ENCODE results near the gene FRMD4A.

FRMD4A gene

DNA sequence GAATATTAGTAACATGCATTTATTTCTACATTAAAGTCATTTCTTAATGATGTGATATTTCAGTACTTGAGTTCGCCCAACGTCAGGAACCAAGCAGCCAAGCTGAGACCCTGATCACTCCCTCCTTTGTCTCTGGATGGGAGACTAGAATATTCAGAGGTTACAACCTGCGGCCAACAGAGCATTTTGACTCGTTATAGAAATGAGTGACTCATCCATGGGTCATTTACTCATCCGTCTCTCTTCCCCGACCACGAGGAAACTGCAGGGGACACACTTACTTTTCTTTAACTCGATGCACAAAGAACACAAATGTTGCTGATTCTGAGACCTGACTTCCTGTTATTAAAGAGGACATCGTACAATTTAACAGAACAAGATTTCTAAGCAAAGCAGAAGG lies 343.3 kb downstream of the FRMD4A start:
- DNase-seq (ENCODE audit: low read depth, low spot score): no peak
- H3K4me3 ChIP-seq (ENCODE audit: low read length): no peak overlapping the region

DNA sequence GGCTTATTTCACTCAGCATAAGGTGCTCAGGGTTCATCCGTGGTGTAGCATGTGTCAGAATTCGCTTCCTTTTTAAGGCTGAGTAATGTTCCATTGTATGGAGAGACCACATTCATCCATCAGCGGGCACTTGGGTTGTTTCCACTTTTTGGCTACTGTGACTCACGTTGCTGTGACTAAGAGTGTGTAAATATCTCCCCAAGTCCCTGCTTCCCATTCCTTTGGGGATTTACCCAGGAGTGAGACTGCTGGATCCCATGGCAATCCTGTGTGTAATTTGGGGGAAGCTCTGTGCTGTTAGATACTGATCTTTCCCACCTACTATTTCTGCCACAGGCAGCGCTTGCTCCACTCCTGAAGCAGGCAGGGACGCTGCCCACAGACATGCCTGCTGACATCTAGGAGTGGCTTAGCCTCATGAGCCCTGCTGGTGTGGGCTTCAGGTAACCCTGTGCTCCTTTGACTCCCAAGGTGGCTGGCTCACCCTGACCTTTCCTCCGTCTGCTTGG lies 346.0 kb downstream of the FRMD4A start:
- no peak for DNase-seq (ENCODE audit: low read depth, low spot score)
- no peak overlapping the region for H3K4me3 ChIP-seq (ENCODE audit: low read length)

DNA sequence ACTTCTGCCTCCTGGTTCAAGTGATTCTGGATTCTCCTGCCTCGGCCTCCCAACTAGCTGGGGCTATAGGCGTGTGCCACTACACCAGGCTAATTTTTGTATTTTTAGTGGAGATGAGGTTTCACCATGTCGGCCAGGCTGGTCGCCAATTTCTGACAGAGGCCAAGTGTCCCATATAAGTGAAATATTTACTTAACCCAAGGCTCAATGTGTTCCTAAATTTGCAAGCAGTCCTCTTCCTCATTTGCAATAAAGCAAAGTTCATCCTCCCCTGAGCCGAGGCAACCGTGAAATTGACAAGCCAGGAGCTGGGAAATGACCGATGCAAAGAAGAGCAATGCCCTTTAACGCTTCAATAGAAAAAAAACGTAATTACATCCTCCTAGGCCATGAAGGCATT lies 347.7 kb downstream of the FRMD4A start:
- no peak overlapping the region for H3K4me3 ChIP-seq (ENCODE audit: low read length)
- no peak for DNase-seq (ENCODE audit: low read depth, low spot score)

DNA sequence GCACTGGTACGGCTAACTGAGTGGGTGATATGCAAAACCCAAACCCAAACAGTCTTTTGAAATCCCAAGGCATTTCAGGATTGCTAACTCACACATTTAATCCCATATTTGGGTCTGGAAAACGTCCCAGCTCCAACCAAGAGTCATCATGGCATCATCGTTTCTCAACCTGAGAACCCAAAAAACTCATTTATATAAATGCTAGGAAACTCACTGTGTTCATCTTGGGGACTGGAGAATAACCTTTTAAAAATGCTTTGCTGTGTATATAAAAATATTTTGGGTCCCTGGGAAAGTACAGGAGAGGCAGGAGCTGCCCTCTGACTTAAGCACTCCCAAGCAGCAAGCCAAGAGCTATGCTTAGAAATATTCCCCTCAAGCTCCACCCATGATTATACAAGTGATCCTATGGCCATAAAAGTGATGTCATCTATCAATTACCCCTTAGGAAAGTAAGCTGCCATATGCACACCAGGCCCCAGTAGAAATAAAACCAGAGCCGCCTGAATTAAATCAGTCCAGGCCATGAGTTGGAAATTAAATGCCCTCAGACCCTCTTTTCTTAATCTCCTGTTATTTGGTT lies 352.1 kb downstream of the FRMD4A start:
- no peak for DNase-seq (ENCODE audit: low read depth, low spot score)
- no peak overlapping the region for H3K4me3 ChIP-seq (ENCODE audit: low read length)

DNA sequence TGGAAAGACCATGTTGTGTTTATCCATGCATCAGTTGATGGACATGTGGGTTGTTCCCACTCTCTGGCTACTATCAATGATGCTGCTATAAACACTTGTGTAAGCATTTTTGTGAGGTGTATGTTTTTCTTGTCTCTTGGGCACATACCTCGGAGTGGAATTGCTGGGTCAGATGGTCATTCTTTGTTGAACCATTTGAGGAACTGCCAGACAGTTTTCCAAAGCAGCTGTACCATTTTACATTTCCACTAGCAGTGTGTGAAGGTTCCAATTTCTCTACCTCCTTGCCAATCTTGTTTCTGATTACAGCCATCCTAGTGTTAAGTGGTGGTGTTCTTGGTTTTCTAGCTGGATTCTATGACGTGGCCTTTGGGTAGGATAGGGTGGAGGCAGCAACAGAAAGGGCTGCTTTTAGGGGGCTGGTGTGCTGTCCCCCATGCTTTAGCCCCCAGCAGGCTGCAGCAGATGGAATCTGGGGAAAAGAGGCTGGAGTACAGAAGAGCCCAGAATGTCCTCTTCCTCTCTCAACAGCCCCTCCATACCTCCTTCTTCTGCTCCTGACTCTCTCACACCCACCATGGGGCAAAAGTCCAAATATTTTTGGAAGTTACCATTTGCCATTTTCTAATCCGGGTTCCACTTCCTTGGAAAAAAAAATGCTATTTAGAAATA lies 352.7 kb downstream of the FRMD4A start:
- no peak overlapping the region for H3K4me3 ChIP-seq (ENCODE audit: low read length)
- DNase-seq (ENCODE audit: low read depth, low spot score): no peak

DNA sequence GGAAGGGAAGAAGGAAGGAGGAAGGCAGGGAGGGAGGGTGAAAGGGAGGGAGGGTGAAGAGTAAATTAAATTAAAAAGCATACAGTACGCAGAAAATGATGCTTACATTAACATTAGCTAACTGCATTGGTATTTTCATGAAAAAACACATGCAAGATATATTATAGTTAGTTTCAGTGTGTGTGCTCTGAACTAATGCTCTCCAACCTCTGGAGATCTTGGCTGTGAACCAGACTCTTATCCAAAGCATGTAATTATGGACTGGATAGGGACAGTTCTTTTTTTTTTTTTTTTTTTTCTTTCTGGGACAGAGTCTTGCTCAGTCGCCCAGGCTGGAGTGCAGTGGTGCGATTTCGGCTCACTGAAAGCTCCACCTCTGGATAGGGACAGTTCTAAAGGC lies 357.0 kb downstream of the FRMD4A start:
- DNase-seq (ENCODE audit: low read depth, low spot score): no peak
- H3K4me3 ChIP-seq (ENCODE audit: low read length): no peak overlapping the region

DNA sequence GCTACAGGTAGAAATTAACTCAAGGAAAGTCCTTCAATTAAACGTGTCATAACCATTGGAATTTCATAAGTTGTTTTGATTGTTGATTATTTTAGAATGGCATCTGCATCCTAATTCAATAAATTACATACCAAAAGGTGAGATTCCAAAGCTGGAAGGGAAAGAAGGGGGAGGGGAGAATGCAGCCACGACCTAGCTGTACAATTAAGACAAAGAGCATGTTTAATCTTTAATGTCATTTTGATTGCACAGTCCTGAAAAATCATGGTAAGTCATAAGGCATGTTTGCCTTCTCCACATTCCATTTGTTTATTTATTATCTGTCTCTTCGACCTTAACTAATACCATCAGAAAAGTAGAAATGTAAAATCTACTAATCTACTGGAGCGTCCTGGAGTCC lies 358.1 kb downstream of the FRMD4A start:
- no peak overlapping the region for H3K4me3 ChIP-seq (ENCODE audit: low read length)
- DNase-seq (ENCODE audit: low read depth, low spot score): no peak

DNA sequence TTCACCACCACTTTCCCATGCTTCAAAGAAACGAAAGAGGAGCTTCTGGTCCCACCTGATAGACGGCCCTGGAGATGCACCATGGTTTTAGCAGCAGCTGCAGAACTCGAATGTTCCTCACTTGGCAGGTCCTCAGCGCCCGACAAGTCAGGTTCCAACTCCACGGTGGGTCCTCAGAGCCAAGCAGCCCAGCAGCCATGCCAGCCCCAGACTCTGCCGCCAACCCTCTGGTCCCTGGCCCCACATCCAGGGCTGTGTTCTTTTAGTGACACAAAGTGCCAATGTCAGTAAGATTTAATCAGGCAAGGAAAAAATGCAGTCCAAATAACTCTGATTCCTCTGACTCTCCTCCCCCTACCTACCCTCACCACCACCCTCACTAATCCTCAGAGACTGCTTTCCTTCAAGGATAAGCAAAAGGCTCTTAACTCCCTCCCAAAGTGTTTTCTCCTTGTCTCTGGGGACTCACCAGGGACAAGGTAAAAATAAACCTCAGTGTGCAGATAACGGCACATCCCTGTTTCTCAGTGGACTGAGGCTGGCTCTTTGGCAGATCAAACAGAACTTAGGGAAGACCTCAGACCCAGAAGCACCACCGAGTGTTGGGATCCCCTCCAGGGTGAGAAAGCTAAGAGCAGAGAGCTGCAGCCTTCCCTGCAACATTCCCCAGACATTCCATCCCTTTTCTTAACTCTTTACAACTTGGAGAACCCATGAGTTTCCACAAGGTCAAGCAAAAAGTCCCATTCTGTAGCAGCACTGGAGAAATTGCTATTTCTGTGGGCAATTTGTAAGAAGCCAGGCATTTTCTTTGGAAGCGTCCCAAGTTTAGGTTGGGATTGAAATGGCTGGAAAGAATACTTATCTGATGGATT lies 358.9 kb downstream of the FRMD4A start:
- no peak overlapping the region for H3K4me3 ChIP-seq (ENCODE audit: low read length)
- no peak for DNase-seq (ENCODE audit: low read depth, low spot score)

DNA sequence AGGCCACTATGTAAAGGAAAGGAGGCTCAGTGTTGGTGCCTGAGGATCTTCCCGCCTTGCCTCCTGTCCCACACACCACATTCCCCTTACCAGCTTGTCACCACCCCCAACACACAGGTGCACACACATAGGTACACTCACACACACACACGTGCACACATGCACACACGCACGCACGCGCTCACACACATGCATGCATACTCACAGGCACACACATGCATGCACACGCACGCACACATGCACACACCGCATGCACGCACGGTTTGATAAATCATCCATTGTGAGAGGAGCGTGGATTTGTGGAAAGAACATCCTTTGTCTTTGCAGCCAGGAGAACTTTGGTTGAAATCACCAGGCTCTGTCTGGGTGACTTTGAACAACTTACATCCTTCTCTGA lies 359.8 kb downstream of the FRMD4A start:
- no peak for DNase-seq (ENCODE audit: low read depth, low spot score)
- H3K4me3 ChIP-seq (ENCODE audit: low read length): no peak overlapping the region

DNA sequence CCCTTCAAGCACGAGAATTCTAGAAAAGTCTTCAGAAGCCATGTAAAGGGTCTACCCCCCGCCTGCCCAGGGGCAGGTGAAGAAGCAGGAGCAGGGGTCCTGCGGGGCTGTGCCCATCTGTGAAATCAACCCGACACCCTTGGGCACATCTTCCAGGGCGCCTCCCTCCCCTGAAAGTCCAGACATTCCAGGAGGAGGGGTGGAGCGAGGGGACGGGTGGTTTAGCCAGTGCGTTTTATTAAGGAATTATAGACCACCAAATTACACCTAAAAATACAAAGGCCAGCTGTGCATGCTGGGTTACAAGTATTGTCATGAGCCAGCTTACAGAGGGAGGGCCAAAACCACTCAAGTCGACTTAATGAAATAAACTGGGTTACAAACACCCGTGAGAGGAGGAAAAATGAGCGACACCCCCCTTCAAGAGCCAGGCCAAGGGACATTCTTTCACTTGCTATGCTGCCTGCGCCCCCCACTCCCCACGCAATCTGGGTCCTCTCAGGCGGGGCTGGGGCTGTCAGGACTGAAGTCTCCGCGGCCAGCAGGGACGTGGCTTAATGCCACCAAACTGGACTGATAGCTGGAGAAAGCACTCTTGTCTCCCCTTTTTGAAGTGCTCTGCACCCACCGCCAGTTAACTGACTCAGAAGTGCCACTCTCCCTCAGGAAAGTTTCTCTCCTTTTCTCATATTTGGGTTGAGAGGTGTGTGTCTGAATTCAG lies 360.3 kb downstream of the FRMD4A start:
- DNase-seq (ENCODE audit: low read depth, low spot score): no peak
- no peak overlapping the region for H3K4me3 ChIP-seq (ENCODE audit: low read length)

DNA sequence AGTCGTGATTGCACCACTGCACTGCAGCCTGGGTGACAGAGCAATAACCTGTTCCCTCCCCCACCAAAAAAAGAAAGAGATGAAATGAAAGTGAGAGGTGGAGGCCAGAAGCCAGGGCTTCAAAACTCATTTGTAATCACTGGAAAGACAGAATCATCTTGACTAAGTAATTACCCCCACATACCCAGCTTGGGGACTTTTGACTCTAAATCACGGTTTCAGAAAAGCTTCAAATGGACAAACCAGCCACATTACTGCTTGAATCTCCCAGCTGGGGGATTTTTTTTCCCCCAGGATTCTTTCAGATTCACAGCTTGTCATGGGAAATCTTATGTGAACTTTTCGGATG lies 361.0 kb downstream of the FRMD4A start:
- no peak for DNase-seq (ENCODE audit: low read depth, low spot score)
- H3K4me3 ChIP-seq (ENCODE audit: low read length): no peak overlapping the region

DNA sequence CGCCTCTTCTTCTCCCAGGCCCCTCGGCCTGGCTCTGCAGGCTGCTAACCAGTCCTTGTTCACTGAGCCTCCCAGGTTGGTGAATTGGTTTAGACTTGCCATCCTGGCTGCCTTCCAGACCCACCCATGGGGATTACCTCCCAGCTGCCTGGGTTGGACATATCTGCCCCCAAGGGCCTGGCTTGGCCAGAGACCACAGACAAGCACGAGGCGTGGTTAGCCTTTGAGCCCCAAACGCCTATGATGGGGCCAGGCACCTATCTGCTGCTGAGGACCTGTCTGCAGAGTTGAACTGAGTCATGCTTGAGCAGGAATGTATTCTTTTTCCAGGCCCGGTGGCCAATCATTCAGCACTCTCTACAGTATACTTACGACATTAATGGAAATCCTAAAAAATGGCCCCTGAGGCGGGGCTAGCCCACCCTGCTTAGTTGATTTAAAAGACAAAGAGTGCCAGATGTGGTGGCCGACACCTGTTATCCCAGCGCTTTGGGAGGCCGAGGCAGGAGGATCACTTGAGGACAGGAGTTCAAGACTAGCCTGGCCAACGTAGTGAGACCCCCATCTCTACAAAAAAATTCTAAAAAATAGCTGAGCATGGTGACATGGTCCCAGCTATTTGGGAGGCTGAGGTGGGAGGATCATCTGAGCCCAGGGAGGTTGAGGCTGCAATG lies 361.5 kb downstream of the FRMD4A start:
- H3K4me3 ChIP-seq (ENCODE audit: low read length): no peak overlapping the region
- no peak for DNase-seq (ENCODE audit: low read depth, low spot score)

DNA sequence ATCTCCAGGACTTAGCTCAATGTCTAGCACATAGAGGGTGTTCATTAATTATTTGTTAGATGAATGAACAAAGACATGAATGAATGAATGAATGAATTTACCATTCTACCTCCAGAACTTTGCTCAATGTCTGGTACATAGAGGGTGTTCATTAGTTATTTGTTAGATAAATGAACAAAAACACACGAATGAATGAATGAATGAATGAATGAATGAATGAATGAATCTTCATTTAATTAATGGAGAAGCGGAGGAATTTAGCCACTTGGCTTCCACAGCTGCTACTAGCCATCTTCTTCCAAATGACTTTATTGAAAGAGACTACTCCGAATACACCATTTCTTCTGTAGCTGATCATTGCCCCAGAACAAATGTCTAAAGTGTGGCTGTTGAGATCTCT lies 368.9 kb downstream of the FRMD4A start:
- DNase-seq (ENCODE audit: low read depth, low spot score): no peak

DNA sequence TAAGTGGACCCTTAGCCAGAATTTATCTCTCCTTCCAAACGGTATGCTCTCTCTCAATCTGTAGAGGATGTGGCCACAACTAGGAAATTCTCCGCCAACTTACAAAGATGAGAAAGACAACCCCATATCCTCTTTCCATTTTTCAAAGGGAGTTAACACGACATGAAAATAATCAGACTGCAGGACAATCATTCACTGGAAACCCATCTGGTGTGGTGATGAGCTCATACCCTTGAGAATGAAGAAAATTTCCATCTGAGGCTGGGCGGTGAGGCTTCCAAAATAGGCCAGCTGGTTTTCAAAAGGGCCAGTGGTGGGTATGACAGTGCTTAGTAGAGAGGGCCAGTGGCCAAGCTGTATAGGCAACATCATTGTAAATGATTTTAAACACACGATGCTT lies 369.6 kb downstream of the FRMD4A start:
- no peak overlapping the region for H3K4me3 ChIP-seq (ENCODE audit: low read length)
- DNase-seq (ENCODE audit: low read depth, low spot score): peak; percentile 5

More for the DNA sequence above, 368.9 kb downstream of the FRMD4A start:
- no peak overlapping the region for H3K4me3 ChIP-seq (ENCODE audit: low read length)

DNA sequence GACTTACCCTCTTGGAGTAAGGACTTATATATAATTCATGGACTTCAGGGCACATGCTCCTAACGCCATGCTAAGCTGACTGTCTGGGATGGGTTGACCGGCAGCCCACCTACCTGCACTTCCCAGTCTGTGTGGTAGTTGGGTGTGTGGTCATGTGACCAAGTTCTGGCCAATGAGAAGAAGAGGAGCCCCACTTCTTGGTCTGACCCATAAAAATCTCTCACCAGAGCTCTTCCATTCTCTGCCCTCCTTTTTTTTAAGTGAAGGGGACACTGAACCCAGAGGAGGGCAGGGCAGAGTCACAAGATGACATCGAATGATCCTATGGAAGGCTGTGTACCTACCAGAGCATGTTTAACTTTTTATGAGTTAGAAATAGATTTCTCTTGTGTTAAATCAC lies 370.1 kb downstream of the FRMD4A start:
- H3K4me3 ChIP-seq (ENCODE audit: low read length): no peak overlapping the region
- no peak for DNase-seq (ENCODE audit: low read depth, low spot score)

DNA sequence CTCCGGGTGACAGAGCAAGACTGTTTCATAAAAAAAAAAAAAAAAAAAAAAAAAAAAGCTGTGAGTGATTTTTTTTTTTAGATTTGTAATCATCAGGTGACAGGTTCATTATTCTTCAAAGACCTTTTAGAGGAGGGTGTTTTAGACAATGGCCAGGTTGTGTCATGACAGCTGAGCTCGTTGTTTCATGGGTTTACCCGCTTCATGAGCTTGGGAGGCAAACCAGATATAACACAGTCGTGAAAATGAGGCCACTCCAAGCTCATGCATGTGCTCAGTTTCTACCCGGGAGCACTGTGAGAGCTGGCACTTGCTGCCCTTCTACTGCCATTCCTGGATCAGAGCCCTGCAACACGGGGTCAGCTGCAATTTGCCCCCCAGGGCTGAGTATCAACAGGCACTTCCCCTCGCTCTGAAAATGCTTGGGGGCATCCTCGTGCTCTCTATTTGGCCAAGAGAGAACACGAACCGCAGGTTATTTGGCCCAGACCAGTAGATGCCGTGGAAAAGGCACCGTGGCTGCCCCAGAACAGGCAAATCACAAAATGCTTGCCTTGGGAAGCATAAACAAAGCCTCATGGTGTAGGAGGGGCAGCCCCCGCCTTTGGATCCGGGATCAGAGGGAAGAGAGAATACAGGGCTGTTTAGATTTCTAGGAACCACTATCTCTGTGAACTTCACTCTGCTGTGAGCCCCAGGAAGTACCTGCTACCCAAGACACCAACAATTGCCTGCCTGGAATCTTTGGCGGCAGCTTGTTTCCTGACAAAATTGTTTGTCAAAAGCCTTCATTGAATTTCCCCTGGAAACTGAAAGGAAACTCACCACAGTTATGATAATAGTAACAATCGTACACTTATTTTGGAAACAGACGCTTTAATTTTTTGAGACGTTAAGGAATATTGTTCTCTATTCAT lies 371.0 kb downstream of the FRMD4A start:
- no peak for DNase-seq (ENCODE audit: low read depth, low spot score)
- no peak overlapping the region for H3K4me3 ChIP-seq (ENCODE audit: low read length)

DNA sequence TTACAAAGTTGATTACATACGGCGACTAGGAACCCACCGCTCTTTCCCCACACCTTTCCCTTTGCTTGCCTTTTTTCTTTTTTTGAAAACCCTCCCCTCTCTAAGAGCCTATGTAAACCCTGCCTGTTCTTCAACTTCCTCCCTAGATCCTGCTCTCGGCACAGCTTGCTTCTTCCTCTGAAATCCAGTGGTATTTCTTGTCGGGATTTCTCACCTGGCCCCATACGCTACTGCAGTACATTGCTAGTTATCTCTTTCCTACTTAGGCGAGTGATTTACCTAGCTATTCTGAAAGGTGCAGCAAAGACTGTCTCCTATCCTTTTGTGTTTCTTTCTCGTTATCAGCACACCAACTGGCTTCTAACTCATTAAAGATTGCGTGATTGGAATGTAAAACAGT lies 372.9 kb downstream of the FRMD4A start:
- no peak for DNase-seq (ENCODE audit: low read depth, low spot score)

DNA sequence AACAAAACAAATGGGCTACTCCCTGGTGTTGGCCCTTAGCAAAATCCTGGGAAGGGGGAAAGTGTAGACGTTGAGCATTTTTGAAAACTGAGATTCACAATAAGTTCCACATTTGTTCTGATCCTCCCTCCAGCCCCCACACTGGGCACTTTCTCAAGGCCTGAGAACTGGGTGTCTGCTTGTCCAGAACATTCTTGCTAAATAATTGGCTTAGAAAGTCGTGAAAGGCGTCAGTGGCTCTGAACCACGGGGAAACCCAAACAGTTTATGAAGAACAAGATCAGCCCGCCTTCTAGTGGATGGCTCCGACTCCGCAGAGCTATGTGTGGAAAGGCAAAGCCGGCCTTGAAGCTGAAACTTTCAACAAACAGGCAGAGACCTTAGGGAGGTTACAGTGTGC lies 373.9 kb downstream of the FRMD4A start:
- no peak for DNase-seq (ENCODE audit: low read depth, low spot score)
- no peak overlapping the region for H3K4me3 ChIP-seq (ENCODE audit: low read length)

More for the DNA sequence above, 372.9 kb downstream of the FRMD4A start:
- no peak overlapping the region for H3K4me3 ChIP-seq (ENCODE audit: low read length)
